Loucy (cell line): ENCODE results near the gene TAOK2.

ENCODE experiments used
- H2AFZ ChIP-seq: fragments of 200-600 bp; sonication (generic); 2 replicates; pipeline ENCODE4 v1.6.0; 2016; ENCODE audit warnings: antibody characterized with exemption, mild to moderate bottlenecking, low read length, moderate library complexity
- H3F3A ChIP-seq: fragments of 200-600 bp; 2 replicates; pipeline ENCODE4 v1.6.0; 2016; ENCODE audit warnings: antibody characterized with exemption, low read depth, mild to moderate bottlenecking
- H3K27me3 ChIP-seq: fragments of 200-600 bp; sonication (generic); 2 replicates; pipeline ENCODE4 v1.6.1; 2014; ENCODE audit warnings: low read length, mild to moderate bottlenecking; ENCODE audit not compliant: insufficient read depth, poor library complexity, severe bottlenecking
- H3K36me3 ChIP-seq: fragments of 200-600 bp; sonication (generic); 2 replicates; pipeline ENCODE4 v1.6.1; 2016; ENCODE audit warnings: low read length; ENCODE audit not compliant: insufficient read depth
- H3K4me1 ChIP-seq: fragments of 200-600 bp; sonication (generic); 2 replicates; pipeline ENCODE4 v1.5.1; 2014; ENCODE audit warnings: low read length, mild to moderate bottlenecking; ENCODE audit not compliant: insufficient read depth, poor library complexity, severe bottlenecking
- H3K4me2 ChIP-seq: fragments of 200-600 bp; sonication (generic); 2 replicates; pipeline ENCODE4 v1.6.0; 2014; ENCODE audit warnings: antibody characterized with exemption, low read length, low read depth, mild to moderate bottlenecking; ENCODE audit not compliant: poor library complexity, severe bottlenecking
- H3K4me3 ChIP-seq: fragments of 200-600 bp; sonication (generic); 2 replicates; pipeline ENCODE4 v1.5.1; 2014; ENCODE audit warnings: low read length, mild to moderate bottlenecking, mixed read lengths; ENCODE audit not compliant: poor library complexity, severe bottlenecking
- H3K79me2 ChIP-seq: fragments of 200-600 bp; sonication (generic); 2 replicates; pipeline ENCODE4 v1.6.1; 2014; ENCODE audit warnings: low read length; ENCODE audit not compliant: insufficient read depth
- H3K9ac ChIP-seq: fragments of 200-600 bp; sonication (generic); 2 replicates; pipeline ENCODE4 v1.6.0; 2014; ENCODE audit warnings: mild to moderate bottlenecking, low read depth, low read length, moderate library complexity; ENCODE audit not compliant: poor library complexity, severe bottlenecking
- H3K9me2 ChIP-seq: fragments of 200-600 bp; sonication (generic); replicated peaks from 2 replicates; pipeline ENCODE4 v1.6.1; 2016; ENCODE audit warnings: low read depth, low read length, mixed read lengths
- H3K9me3 ChIP-seq: fragments of 200-600 bp; sonication (generic); 2 replicates; pipeline ENCODE4 v1.6.1; 2014; ENCODE audit warnings: mild to moderate bottlenecking, antibody characterized with exemption, low read length, low read depth; ENCODE audit not compliant: insufficient read depth
- H4K20me1 ChIP-seq: fragments of 200-600 bp; sonication (generic); 2 replicates; pipeline ENCODE4 v1.6.0; 2014; ENCODE audit warnings: antibody characterized with exemption, low read length, mild to moderate bottlenecking; ENCODE audit not compliant: insufficient read depth, poor library complexity, severe bottlenecking
- CTCF ChIP-seq: fragments of 200-600 bp; sonication (generic); conservative IDR thresholded peaks from 2 replicates; pipeline ENCODE4 v1.5.1; 2014; ENCODE audit warnings: mild to moderate bottlenecking, antibody characterized with exemption, low read length
- EZH2phosphoT487 ChIP-seq: fragments of 200-600 bp; IDR thresholded peaks from 2 replicates; pipeline ENCODE4 v1.6.1; 2018; ENCODE audit warnings: antibody characterized with exemption, mild to moderate bottlenecking, moderate library complexity, borderline replicate concordance

Gene TAOK2

GRCh38 chr16:29984137-29984763 is 10.6 kb downstream of the TAOK2 start:
- Histone ChIP-seq H3K36me3 (peaks cover 92% of the 10 kb centered on the region), H3K79me2 (no peaks in the 10 kb centered on the region), H3K27me3 (no peaks in the 10 kb centered on the region), H3K9ac (no peak overlapping the region), H3F3A (no peaks in the 10 kb centered on the region), H2AFZ (no peak overlapping the region), H3K4me3 (no peak overlapping the region), H3K9me2 (no peaks in the 10 kb centered on the region), H3K9me3 (no peaks in the 10 kb centered on the region), H3K4me2 (no peak overlapping the region), H4K20me1 (peaks cover 2% of the 10 kb centered on the region), H3K4me1 (no peaks in the 10 kb centered on the region)
- TF ChIP-seq EZH2phosphoT487 (no peak), CTCF (no peak)

- H3K4me1 ChIP-seq = no peaks in the 10 kb centered on the region
- H3K9me2 ChIP-seq = no peaks in the 10 kb centered on the region
- no peaks in the 10 kb centered on the region for H3K79me2 ChIP-seq
- no peak overlapping the region for H2AFZ ChIP-seq
- no peak overlapping the region for H3K4me2 ChIP-seq
- H4K20me1 ChIP-seq = no peaks in the 10 kb centered on the region
- H3K9ac ChIP-seq = no peak overlapping the region
- no peaks in the 10 kb centered on the region for H3K9me3 ChIP-seq
- no peak overlapping the region for H3K4me3 ChIP-seq
- TF ChIP-seq EZH2phosphoT487 (no peak), CTCF (no peak)
- H3F3A ChIP-seq = 0 out of 2 replicates have a peak, but pooled peaks cover under 1% of the 10 kb centered on the region
- no peaks in the 10 kb centered on the region for H3K27me3 ChIP-seq
- peaks cover 92% of the 10 kb centered on the region for H3K36me3 ChIP-seq
Measured at GRCh38 chr16:29984764-29985147, 11.1 kb downstream of the TAOK2 start.

GRCh38 chr16:29985271-29985811 is 11.7 kb downstream of the TAOK2 start:
- Histone ChIP-seq H3K27me3 (no peaks in the 10 kb centered on the region), H2AFZ (no peak overlapping the region), H3K4me1 (no peaks in the 10 kb centered on the region), H3K9me3 (no peaks in the 10 kb centered on the region), H3K9ac (no peak overlapping the region), H3K9me2 (no peaks in the 10 kb centered on the region), H3F3A (0 out of 2 replicates have a peak, but pooled peaks cover 3% of the 10 kb centered on the region), H3K4me2 (no peak overlapping the region), H3K36me3 (peaks cover 92% of the 10 kb centered on the region), H4K20me1 (no peaks in the 10 kb centered on the region), H3K4me3 (no peak overlapping the region), H3K79me2 (no peaks in the 10 kb centered on the region)
- no peak for TF ChIP-seq CTCF
- no peak for TF ChIP-seq EZH2phosphoT487
